ENCODE data around the gene B9D2.
"Not testable (repeated sequence)": the region's sequence is repeated elsewhere in the genome, so short reads cannot be mapped to it uniquely, and the experiment has no call there.

Gene B9D2

GRCh38 chr19:41353466-41354342, 10.2 kb downstream of the B9D2 start, which contains the start of gene TGFB1:
Gene TGFB1 (minus strand): TSS chr19:41353922. CDS start chr19:41353044, 878 bp downstream.
- DNase-seq = peak in 2 of 3 experiments; percentile 42 to 67

DNA sequence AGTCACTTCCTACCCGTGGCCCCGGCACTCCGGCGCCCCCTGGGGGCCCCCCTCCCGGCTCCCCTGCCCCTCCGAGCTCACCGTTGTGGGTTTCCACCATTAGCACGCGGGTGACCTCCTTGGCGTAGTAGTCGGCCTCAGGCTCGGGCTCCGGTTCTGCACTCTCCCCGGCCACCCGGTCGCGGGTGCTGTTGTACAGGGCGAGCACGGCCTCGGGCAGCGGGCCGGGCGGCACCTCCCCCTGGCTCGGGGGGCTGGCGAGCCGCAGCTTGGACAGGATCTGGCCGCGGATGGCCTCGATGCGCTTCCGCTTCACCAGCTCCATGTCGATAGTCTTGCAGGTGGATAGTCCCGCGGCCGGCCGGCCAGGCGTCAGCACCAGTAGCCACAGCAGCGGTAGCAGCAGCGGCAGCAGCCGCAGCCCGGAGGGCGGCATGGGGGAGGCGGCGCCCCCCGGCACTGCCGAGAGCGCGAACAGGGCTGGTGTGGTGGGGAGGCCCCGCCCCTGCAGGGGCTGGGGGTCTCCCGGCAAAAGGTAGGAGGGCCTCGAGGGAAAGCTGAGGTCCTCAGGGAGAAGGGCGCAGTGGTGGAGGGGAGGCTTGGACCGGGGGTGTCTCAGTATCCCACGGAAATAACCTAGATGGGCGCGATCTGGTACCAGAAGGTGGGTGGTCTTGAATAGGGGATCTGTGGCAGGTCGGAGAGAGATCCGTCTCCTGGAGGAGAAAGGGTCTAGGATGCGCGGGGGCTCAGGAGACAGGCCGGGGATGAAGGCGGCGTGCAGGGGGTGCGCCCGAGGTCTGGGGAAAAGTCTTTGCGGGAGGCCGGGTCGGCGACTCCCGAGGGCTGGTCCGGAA, 11.1 kb downstream of the B9D2 start:
- DNase-seq = peak in 2 of 3 experiments; percentile 55 to 59

DNA sequence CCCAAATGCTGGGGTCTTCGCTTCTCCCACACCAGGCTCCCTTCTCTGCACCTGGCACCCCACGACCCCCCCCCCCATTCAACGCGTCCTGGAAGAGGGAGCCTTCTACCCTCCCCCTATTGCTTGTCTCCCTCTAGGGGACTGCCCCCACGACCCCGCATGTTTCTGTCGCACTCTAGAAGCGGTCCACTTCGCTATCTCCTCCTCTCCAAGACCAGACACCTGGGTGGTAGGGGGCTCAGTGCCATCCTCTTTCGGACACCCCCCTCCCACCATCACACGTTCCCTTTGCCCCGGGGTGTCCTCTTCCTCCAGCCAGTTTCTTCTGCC, 11.7 kb downstream of the B9D2 start:
- DNase-seq = no peak

DNA sequence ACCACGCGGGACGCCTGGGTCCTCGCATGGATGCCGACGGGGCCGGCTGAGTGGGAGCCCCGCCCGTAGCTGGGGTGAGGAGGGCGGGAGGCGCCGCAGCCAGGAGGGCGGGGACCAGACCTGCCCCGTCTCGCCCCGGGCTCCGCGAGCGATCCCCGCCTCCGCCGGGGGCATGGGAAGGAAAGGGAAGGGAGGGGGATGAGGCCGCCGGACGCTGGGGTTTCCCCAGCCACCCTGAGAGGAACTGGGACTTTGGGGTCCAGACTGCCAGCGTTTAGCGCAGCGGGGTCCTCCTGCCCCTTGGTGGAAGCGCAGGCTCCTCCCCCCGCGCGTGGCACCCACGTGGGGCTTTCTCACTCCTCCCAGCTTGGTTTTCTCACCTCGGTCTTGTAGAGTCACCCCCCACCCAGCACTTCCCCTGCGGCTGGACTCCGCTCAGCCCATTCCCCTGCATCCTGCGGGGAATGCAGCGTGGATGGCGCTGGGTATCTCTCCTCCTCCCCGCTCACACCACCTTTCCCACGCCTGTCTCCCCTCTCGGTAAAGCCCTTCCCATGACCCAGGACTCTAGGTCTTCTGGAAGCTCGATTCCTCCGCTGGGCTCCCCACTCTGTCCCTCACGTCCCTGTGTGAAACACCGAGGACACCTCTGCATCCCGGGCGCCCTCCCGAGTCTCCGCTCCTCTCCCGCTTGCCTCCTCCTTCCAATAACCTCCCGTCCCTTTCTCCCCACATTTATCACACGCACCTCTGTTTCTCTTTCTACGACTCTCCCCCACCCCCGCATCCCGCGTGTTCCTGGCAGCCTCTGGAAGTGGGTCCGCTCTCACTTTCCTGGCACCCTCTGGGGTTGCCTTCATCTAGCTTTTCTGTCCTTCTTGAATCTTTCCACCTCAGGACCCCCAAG, 12.4 kb downstream of the B9D2 start:
- peak in 2 of 3 experiments; percentile 35 to 39 for DNase-seq

DNA sequence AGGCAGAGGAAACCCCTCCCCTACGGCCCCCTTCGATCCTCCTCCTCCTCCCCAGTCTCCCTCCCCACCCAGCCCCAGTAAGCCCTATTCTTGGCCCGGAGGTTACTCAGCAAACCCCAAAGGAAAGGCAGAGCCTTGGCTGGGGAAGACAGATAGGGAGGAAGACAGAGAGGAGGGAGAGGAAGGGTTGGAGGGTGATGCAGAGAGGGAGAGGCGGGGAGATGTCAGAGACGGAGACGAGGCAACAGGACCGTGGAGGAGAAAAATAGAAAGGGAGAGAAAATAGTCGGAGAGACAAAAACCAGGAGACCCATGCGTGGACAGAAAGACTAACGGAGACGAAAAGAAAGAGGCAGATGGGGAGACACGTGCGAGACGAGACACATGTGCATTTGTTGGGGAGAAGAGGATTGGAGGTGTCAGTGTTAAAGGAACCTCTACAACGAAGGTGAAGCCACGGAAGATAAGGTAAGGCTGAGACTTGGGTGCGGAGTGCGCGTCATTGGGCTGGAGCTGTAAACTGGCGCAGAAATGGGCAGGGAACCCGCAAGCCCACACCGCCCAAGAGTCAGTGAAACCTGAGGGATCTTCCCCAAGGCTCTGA, 13.1 kb downstream of the B9D2 start:
- DNase-seq = no peak

GRCh38 chr19:41346916-41347315, 17.0 kb downstream of the B9D2 start:
- not testable (repeated sequence) for DNase-seq

DNA sequence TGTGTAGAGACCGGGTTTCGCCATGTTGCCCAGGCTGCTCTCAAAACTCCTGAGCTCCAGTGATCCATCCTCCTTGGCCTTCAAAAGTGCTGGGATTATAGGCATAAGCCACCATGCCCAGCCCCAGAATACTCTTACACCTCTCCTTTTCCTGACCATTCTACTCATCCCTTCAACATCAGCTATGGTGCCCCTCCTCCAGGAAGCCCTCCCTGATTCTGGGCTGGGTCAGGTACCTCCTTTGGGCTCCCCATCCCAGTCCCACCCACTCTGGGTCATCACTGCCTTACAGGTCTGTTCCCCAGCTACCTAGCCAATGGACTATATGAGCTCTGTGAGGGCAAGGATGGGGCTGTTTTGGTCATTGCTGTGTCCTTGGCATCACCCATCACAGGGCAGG, 19.8 kb downstream of the B9D2 start:
- DNase-seq = no peak

- peak in 2 of 3 experiments; percentile 11 to 36 for DNase-seq
These were observed 22.1 kb downstream of the B9D2 start for GRCh38 chr19:41341669-41342490.

DNA sequence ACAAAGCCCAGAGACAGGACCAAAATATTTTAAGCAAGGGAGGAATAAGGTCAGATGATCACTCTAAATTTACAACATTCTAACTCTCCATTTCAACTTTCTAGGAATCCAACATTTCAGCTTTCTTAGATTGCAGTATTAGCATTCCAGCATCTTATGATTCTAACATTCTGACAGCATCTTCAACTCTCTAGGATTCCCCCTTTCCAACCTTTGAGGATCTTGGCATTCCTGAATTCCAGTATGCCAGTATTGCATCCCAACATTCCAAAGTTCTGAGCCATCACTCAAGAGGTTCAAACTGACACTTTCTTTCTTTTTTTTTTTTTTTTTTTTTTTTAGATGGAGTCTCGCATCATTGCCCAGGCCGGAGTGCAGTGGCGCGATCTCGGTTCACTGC, 24.0 kb downstream of the B9D2 start:
- DNase-seq = no peak

DNA sequence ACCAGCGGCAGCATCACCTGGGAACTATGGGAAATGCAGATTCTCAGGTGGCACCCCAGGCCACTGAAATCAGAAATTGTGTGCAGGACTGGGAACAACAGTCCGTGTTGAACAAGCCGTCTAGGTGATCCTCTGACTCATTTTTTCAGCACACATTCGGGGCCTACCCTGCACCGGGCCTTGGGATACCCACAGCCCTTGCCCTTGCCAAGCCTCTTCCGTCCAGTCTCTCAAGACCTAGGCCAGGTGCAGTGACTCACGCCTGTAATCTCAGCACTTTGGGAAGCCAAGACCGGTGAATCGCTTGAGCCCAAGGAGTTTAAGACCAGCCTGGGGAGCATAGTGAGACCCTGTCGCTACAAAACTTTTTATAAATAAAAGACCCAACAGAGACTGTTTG, 28.5 kb downstream of the B9D2 start:
- no peak for DNase-seq

- DNase-seq = no peak
These were observed 29.2 kb downstream of the B9D2 start for GRCh38 chr19:41334793-41335192.

GRCh38 chr19:41332468-41332867, 31.5 kb downstream of the B9D2 start:
- no peak for DNase-seq

- DNase-seq = no peak
These were observed 31.9 kb downstream of the B9D2 start for GRCh38 chr19:41332000-41332399.

GRCh38 chr19:41330946-41331678, 32.8 kb downstream of the B9D2 start:
- DNase-seq = no peak

DNA sequence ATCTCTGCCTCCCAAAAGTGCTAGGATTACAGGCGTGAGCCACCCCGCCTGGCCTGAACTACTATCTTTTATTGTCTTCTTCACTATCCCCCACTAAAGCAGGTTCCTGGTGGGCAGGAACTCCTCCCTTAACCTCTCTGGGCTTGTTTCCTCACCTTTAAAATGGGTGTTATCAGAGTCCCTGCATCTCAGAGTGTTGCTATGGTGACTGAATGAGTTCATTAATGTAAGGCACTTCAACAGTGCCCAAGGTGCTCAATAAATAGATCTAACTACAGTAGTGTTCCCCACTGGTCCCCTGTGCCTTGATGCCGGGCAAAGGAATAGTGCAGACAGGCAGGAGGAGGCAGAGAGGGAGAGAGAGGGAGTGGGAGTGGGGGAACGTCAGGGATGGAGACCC, 33.5 kb downstream of the B9D2 start:
- DNase-seq = no peak

DNA sequence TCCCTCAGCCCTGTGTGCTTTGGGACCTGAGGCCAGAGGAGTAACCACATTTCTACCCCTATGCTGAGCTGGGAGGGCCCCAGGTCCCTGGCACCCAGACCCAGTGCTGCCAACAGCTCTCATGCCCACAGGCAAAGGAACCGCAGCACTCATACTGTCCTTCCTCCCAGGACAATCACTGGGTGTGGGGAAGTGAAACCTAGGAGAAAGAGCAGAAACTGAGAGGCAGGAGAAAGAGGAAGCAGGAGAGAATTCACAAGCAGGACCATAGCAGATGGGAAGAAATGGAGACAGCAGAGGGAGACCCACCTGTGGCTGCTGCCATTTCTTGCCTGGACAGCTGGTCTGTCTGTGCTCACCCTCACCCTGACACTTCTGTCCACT, 35.1 kb downstream of the B9D2 start:
- DNase-seq = no peak

DNA sequence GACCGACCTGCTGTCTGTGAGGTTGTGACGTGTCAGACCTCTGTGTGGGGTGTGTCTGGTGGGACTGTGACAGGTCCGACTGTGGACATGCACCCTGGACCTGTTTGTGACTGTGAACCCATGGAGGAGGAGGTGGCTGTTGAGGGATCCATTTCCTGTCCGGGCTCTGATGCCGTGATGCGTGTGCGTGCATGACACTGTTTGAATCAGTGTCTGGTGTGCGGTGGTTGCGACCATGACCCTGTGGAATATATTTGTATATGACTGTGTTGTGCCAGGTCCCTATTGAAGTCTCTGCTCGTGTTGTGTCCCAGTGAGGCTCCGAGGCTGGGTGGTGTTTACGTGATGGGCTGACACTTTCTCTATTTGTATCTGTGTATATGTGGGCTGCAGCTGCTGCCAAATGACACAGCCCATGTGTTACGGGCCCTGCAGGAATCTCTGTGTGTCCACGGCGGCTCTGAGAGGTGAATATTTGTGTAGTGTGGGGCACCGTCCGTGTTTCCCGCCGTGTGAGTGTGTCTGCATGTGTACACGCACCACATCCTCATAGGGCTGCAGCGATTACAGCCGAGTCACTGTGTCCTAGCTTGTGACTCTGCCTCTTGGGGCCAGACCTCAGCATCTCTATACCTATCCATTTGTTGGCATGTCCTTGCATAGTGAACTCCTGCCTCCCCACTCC, 35.6 kb downstream of the B9D2 start:
- DNase-seq = no peak

- DNase-seq = peak in 2 of 3 experiments; percentile 38 to 42
These were observed 36.3 kb downstream of the B9D2 start for GRCh38 chr19:41327576-41328156.

DNA sequence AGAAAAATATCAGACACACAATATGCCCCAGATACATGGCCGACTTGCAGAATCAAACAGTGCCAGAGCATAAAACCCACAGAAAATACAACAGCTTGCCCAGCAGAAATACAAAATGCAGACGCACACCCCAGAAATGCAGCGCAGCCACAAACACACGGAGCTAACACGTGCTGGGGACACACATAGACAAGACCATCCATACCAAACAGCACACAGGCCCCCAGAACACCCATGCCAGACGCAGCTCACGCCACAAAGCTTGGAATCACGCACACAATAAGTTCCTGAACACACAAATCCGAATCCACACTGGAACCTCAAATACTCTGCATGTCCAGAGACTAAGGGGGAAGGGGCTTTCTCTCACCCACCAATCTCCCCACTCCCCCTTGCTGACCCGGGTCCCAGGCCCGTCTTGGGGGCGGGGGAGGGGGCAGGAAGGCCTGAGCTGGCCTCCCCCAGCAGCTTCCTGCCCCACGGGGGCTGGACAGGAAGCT, 36.8 kb downstream of the B9D2 start:
- DNase-seq = no peak

All from NCI-H1417 (cell line).